ENCODE measurements around the gene PTPRN. TPM values are rescaled to one million over a fixed set of nuclear protein-coding genes. Genes with fewer than 3 reads are reported as not detected.

Gene PTPRN
- total RNA-seq, 1 experiment from 2014 or later = not detected

DNA sequence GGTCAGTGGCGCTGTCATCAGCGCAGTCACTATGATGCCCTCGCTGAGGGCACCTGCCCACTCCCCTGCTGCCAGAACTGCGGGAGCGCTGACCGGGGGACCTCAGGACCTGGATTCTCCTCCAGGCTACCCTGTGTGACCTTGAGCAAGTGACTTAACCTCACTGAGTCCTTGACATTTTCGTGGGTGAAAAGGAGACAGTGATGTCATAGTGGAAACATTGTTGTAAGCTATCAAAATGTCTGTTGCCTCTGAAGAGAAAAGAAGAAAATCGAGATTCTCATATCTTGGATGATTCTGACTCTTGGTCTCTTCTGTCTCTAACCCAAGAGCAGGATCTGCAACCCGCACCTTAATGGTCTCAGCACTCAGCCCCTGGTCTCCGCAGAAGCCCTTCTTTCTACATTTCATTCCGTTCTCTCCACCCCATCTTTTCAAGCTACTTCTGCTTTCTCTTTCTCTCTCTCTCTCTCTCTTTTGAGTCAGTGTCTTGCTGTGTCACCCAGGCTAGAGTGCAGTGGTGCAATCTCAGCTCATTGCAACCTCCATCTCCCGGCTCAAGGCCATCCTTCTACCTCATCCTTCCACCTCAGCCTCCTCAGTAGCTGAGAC is 54.5 kb downstream of the PTPRN start:
- DNase-seq = no peak
- H3K9me3 Mint-ChIP-seq (ENCODE audit: low read depth, unreplicated experiment) = no peaks in the 10 kb centered on the region
- intact Hi-C loops (cut with micrococcal nuclease; ENCODE audit: unreplicated experiment) = loop anchor here (5.0 kb wide), 1 partner anchor 43 kb away; no protein-coding TSS in a partner anchor
- CTCF ChIA-PET = interaction anchor here (0.8 to 3.2 kb wide), 5 partner anchors 23 to 78 kb away, joined by 3 to 10 read pairs (median 3); partner anchors contain the start of genes CNPPD1 and ZFAND2B
- peaks cover 38% of the 10 kb centered on the region for H3K4me1 Mint-ChIP-seq (ENCODE audit: low read depth, unreplicated experiment)
- BruUV-seq (replicated peaks) = no TSS peak
- TF ChIP-seq, protein P1, sequence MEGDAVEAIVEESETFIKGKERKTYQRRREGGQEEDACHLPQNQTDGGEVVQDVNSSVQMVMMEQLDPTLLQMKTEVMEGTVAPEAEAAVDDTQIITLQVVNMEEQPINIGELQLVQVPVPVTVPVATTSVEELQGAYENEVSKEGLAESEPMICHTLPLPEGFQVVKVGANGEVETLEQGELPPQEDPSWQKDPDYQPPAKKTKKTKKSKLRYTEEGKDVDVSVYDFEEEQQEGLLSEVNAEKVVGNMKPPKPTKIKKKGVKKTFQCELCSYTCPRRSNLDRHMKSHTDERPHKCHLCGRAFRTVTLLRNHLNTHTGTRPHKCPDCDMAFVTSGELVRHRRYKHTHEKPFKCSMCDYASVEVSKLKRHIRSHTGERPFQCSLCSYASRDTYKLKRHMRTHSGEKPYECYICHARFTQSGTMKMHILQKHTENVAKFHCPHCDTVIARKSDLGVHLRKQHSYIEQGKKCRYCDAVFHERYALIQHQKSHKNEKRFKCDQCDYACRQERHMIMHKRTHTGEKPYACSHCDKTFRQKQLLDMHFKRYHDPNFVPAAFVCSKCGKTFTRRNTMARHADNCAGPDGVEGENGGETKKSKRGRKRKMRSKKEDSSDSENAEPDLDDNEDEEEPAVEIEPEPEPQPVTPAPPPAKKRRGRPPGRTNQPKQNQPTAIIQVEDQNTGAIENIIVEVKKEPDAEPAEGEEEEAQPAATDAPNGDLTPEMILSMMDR (IDR thresholded peaks at IDR 0.05; ENCODE audit: unreplicated experiment) = no peak
- H3K27me3 Mint-ChIP-seq (ENCODE audit: unreplicated experiment) = peaks cover 8% of the 10 kb centered on the region
- no peak overlapping the region for H3K27ac Mint-ChIP-seq (ENCODE audit: unreplicated experiment)
- H3K4me3 Mint-ChIP-seq (ENCODE audit: low read depth, unreplicated experiment) = peak overlapping the region; percentile 95
- peaks cover 47% of the 10 kb centered on the region for H3K36me3 Mint-ChIP-seq (ENCODE audit: insufficient read depth, unreplicated experiment)

DNA sequence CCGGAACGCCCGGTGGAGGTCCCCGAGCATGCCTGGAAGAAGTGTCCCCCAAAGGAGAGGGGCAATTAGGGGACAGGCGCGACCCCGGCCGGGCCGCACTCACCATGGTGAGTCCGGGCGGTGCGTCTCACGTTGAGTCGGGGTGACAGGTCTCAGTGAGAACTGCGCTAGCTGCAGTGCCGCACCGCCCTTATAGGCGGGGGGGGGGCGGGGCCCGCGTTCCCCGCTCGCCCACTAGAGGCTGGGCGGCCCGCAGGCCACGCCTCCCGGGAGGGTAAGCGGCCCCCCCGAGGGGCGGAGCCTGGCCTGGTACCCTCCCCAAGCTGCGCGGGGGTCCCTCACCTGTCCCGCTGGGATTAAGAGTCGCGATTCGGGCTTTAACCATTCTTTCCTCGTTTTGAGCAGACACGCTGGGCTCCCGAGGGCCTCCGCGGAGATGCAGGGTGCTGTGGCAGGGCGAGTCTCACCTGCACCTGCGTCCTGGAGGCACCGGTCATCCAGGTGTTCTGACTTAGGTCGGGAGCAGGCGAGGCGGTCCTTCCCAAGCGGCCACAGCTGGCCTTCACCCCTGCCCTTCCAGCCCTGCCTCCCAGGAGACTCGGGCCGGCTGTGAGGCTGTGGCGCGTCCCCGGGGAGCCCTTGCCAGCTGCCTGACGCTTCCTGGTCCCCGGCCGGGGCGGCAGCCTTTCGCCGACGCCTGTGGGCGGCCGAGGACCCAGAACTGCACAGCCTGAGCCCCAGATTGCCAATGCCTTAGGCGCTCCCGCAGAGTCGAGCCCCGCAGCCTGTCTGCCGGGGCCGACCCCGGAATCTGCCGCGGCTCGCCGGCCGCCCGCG is 55.2 kb downstream of the PTPRN start, which contains the start of gene TUBA4A:
TUBA4A (minus strand) TSS at position 166 of the 837 bp plus-strand sequence; CDS start at position 106, 60 bp downstream.
- BruUV-seq (replicated peaks) = no TSS peak
- Mint-ChIP-seq H3K36me3 (ENCODE audit: insufficient read depth, unreplicated experiment) (peaks cover 51% of the 10 kb centered on the region), H3K27me3 (ENCODE audit: unreplicated experiment) (peaks cover 1% of the 10 kb centered on the region), H3K4me3 (ENCODE audit: low read depth, unreplicated experiment) (peak within 1 kb of the TSS; percentile 95), H3K4me1 (ENCODE audit: low read depth, unreplicated experiment) (peaks cover 45% of the 10 kb centered on the region), H3K27ac (ENCODE audit: unreplicated experiment) (peak within 1 kb of the TSS; percentile 70), H3K9me3 (ENCODE audit: low read depth, unreplicated experiment) (no peaks in the 10 kb centered on the region)
- CTCF ChIA-PET = interaction anchor here (0.7 to 3.2 kb wide), 8 partner anchors 9 to 48 kb away, joined by 3 to 10 read pairs (median 4); partner anchors contain the start of genes DNAJB2, GLB1L, STK16 and ZFAND2B
- peak; percentile 87 for DNase-seq
- intact Hi-C loops (cut with micrococcal nuclease; ENCODE audit: unreplicated experiment) = loop anchor here (5.0 kb wide), 1 partner anchor 43 kb away; no protein-coding TSS in a partner anchor
- TF ChIP-seq, protein P1 (IDR thresholded peaks at IDR 0.05; ENCODE audit: unreplicated experiment) = no peak

DNA sequence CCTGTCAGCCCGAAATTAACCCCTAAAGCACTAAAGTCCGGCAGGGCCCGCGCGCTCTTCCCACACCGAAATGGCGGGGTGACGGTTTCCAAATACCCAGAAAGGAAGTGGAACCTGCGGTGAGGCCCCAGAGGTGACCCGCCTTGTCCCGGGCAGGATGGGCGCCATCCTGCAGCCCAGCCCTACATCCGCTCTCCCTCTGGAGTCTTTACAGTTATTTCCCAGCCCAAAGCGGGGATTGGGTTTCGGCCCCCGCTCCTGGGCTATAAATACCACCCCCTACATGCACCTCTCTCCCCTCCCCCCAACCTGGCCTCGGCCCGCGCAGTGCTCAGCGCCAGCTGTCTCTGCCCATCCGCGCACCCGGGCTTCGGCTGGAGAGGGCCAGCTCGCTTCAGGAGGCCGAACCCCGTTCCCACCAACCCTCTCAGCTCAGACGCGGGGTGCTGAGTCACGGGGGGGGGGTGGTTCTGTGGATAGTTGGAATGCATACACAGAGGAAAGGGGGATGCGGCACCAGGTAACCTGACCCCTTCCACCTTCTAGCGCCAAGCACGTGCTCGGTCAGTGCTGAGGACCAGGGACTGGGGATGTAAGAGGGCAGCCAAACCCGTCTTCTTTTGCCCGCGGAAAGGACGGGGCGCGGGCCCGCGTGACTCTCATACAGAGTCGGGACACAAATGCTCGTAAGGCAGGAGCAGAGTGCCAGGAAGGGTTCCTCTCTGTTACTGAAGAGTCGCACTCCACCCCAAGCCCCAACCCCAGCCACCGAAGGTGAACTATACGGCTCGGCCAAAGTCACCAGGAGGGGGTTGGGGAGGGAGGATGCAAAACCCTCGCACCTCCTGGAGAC is 56.1 kb downstream of the PTPRN start, which contains the start of gene TUBA4B:
TUBA4B (plus strand) TSS at position 344 of the 853 bp plus-strand sequence; CDS start at position 509, 165 bp downstream.
- TF ChIP-seq, protein P1 (IDR thresholded peaks at IDR 0.05; ENCODE audit: unreplicated experiment) = no peak
- no peaks in the 10 kb centered on the region for H3K9me3 Mint-ChIP-seq (ENCODE audit: low read depth, unreplicated experiment)
- H3K36me3 Mint-ChIP-seq (ENCODE audit: insufficient read depth, unreplicated experiment) = peaks cover 55% of the 10 kb centered on the region
- DNase-seq = peak; percentile 36
- intact Hi-C loops (cut with micrococcal nuclease; ENCODE audit: unreplicated experiment) = loop anchor here (5.0 kb wide), 1 partner anchor 44 kb away; no protein-coding TSS in a partner anchor
- peak within 1 kb of the TSS; percentile 70 for H3K27ac Mint-ChIP-seq (ENCODE audit: unreplicated experiment)
- H3K4me1 Mint-ChIP-seq (ENCODE audit: low read depth, unreplicated experiment) = peaks cover 54% of the 10 kb centered on the region
- CTCF ChIA-PET = interaction anchor here (0.8 to 3.2 kb wide), 6 partner anchors 8 to 47 kb away, joined by 3 to 10 read pairs (median 4); partner anchors contain the start of genes DNAJB2, GLB1L, STK16 and ZFAND2B
- H3K27me3 Mint-ChIP-seq (ENCODE audit: unreplicated experiment) = no peaks in the 10 kb centered on the region
- TSS peak; percentile 54 for BruUV-seq (replicated peaks)
- H3K4me3 Mint-ChIP-seq (ENCODE audit: low read depth, unreplicated experiment) = peak within 1 kb of the TSS; percentile 95
